Stimulated activated CD4-positive, alpha-beta T cell treated with anti-CD3 and anti-CD28 coated beads, Interleukin-2, amount 100 ng/mL, for 48 hours (primary cell): ENCODE data around the gene TEX55.
"Not testable (repeated sequence)": the region's sequence is repeated elsewhere in the genome, so short reads cannot be mapped to it uniquely, and the experiment has no call there.

Source experiments
- DNase-seq, 2 donors: peaks; one replicate each; pipeline ENCODE4 v3.0.0-alpha.2; 2020

Gene TEX55

DNA sequence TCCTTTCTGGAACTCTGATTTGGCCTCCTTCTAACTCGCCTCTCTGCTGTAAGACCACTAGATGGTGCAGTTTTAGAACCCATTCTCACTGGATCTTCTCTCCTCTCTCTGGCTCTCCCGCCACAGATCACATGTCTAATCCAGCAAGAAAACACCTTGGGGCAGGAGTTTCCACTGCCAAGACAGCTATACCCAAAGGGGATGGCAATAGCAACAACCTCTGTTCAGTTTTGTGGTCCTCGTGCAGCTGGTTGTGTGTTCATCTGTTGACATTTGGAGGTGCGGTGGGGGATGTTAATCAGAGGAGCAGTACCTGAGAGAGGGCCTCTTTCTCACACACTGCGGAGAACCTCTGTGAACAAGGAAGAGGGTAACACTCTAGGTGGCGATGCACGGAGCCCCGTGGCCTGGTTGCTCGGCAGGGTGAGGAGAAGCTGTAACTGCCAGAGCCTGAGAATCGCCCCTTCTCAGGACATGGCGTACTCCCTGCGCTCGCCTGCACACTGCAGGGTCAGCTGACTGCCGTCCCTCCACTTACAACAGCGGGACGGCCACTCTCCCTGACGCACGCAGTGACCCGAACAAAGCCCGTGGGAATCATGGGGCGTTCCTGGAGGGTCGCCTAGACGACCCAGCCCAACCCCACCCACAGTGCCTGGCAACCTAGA lies at the start of gene TEX55:
Gene TEX55, plus strand, starts transcription at position 666 of the 668 bp plus-strand sequence. CDS start 25 bp downstream, outside the sequence.
- DNase-seq = no peak

DNA sequence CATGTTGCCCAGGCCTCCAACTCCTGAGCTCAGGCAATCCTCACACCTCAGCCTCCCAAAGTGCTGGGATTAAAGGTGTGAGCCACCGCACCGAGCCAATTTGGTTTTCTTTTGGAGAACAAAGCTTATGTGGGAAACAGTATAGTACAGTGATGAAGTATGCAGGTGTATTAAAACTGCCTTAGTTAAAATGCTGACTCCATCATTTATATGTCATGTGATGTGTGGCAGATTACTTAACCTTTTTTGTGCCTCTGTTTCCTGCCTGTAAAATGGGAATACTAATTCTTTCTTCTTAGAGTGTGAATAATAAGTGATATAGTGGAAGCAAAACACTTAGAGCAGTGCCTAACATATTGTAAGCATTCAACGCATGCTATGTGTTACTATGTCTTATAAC lies 48.0 kb upstream of the TEX55 start:
- no peak for DNase-seq

DNA sequence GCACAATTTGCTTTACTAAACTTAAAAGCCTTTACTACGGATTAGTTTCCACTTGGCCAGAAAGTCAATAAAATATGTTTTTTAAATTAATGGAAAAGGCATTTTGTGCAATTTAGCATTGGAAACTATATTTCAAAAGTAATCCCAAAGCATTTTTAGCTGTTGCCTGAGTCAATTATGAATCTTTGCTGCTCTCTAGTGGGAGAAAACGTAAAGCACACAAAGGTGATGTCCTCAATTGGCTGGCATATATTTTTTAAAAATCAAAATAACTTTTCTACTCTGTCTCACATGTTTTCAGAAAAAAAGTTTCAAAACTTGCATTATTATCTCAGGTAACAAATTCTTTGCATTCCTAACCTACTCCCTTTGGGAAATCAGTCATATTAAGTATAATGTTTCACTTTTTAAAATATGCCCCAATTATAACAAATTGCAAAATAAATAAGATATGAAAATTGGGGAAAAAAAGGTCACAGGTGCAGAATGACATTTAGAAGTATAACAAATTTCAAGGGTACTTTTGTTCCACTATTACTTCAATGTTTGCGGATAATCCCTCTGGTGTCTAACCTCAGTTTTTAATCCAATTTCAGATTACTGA lies 47.2 kb upstream of the TEX55 start:
- DNase-seq = peak in 1 of 2 donors; percentile 10

DNA sequence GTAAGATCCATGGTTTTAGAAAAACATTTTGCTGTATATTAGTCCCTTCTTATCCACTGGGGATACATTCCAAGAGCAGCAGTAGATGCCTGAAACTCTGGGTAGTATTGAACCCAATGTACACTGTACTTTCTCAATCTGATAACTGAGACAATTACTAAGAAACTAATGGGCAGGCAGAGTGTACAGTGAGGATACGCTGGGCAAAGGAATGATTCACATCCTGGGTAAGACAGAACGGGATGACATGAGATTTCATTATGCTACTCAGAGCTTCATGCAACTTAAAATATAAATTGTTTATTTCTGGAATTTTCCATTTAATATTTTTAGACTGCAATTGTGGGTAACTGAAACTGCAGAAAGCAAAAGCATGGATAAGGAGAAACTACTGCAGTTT lies 46.2 kb upstream of the TEX55 start:
- no peak for DNase-seq

DNA sequence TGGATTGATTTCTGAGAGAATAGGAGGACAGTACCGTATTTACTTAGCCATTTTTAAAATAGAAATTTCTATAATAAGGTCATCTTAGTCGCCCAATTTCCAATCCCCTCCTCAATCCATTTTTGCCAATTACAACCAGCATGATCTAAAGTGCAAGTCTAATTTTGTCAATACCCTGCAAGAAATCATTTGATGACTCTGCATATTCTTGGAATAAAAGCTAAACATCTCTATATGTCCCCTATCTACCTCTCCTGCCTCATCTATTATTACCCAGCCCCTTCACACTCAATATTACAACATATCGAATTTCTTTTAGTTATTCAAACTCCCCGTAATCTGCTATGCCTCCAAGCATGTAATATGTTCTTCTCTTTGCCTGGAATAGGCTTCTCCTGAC lies 41.9 kb upstream of the TEX55 start:
- DNase-seq = no peak

DNA sequence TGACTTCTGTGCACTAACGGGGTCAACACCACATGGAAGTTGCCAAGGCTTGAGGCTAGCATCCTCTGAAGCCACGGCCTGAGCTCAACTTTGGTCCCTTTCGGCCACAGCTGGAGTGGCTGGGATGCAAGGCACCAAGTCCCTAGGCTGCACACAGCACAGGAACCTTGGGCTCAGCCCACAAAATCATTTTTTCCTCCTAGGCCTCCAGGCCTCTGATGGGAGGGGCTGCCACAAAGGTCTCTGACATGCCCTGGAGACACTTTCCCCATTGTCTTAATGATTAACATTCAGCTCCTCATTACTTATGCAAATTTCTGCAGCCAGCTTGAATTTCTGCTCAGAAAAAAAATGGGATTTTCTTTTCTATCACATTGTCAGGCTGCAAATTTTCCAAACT lies 27.6 kb upstream of the TEX55 start:
- DNase-seq = not testable (repeated sequence)

DNA sequence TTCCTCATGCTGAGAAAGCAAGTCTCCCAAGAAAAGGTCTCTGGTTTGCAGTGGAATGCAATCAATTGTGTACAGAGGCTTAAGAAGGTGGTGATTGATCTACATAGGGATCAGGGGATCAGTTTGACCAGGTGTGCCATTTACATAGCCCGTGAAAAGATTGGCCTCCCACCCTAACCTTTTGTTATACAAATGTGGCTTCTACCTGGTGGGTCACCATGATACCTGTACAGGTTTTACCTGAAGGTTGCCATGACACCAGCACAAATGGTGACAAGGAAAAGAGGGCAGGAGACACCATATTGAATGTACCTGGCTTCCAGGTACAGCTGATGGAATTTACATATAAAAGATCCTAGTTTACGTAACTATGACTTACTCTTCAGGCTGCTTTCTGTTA lies 25.5 kb upstream of the TEX55 start:
- DNase-seq = no peak

DNA sequence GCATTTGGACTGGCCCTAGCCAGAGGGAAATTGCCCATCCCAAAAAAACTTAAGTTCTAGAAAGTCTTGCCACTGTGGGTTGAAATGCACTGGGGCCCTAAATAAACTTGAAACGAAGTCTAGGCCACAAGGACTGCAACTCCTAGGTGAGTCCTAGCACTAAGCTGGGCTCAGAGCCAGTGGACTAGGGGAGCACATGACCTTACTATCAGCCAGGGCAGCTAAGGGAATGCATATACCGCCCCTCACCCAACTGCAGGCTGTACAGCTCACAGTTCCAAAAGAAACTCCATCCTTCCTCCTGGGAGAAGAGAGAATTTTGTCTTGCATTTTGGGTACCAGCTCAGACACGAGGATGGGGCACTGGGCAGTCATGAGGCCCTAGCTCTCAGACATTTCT lies 23.6 kb upstream of the TEX55 start:
- no peak for DNase-seq

DNA sequence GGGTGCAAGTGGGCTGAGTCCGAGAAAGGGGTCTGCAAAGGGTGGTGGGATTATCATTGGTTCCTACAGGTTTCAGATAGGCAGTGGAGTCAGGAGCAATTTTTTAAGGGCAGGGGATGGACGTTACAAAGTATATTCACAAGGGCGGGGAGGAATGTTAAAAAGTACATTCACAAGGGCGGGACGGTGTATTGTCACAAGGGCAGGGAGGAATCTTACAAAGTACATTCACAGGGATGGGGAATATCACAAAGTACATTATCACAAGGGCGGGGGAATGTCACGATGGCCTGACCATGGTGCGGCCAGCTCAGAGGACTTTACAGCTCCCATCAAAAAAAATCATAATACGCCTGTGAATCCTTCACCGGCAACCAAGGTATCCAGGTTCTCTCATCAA lies 20.6 kb upstream of the TEX55 start:
- DNase-seq = no peak

DNA sequence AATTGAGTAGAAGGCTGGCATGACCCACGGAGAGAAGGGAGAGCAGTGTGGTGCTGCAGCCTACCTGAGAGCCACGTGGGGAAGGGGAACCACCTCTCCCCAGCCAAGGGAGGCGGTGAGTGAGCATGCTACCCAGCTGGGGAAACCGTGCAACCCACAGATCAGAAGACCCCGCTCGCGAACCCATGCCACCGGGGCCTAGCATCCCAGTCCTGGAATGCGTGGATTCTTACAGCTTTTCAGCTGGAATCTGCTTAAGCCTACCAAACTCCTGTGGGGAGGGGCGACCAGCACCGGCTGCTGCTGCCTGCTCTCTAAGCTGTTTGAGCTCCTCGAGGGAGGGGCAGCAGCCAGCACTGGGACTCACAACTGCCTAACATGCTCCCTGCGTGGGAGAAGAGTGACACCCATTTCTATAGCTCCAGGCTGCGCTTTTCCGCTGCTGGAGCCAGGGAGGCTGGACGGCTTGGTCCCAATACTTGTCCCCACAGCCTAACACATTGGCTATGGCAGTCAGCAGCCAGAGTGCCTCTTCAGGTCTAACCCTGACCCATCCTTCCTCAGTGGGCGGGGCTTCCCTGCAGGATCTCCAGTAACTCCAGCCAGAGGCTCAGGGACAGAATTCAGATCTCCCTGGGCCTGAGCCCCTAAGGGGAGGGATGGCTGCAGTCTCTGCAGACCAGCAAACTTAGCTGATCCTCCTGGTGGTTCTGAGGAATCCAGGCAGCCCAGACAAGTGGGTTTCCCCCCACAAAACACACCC lies 20.0 kb upstream of the TEX55 start:
- DNase-seq = no peak

DNA sequence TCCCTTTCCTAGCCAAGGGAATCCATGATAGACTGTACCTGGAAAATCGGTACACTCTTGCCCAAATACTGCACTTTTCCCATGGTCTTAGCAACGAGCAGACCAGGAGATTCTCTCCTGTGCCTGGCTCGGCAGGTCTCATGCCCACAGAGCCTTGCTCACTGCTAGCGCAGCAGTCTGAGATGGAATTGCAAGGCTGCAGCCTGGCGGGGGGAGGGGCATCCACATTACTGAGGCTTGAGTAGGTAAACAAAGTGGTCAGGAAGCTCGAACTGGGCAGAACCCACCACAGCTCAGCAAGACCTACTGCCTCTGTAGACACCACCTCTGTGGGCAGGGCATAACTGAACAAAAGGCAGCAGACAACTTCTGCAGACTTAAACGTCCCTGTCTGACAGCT lies 15.7 kb upstream of the TEX55 start:
- not testable (repeated sequence) for DNase-seq

DNA sequence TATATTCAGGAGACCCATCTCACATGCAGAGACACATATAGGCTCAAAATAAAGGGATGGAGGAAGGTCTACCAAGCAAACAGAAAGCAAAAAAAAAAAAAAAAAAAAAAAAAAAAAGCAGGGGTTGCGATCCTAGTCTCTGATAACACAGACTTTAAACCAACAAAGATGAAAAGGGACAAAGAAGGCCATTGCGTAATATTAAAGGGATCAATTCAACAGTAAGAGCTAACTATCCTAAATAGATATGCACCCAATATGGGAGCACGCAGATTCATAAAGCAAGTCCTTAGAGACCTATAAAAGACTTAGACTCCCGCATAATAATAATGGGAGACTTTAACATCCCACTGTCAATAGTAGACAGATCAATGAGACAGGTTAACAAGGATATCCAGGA lies 13.7 kb upstream of the TEX55 start:
- DNase-seq = not testable (repeated sequence)

DNA sequence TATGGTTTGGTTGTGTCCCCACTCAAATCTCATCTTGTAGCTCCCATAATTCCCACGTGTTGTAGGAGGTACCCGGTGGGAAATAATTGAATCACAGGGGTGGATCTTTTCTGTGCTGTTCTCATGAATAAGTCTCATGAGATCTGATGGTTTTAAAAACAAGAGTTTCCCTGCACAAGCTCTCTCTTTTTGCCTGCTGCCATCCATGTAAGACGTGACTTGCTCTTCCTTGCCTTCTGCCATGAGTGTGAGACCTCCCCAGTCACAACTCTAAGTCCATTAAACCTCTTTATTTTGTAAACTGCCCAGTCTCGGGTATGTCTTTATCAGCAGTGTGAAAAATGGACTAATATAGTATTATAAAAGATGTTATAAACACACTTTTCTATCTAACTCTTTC lies 6.6 kb upstream of the TEX55 start:
- DNase-seq = not testable (repeated sequence)

DNA sequence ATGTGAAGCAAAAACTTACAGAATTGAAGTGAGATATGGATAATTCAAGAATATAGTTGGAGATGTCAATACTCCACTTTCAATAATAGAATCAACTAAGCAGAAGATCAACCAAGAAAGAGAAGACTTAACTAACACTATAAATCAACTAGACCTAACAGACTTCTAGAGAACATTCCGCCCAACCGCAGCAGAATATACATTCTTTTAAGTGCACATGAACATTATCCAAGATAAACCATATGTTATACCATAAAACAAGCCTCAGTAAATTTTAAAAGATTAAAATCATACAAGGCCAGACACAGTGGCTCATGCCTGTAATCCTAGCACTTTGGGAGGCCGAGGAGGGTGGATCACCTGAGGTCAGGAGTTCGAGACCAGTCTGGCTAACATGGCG lies 5.5 kb upstream of the TEX55 start:
- no peak for DNase-seq

DNA sequence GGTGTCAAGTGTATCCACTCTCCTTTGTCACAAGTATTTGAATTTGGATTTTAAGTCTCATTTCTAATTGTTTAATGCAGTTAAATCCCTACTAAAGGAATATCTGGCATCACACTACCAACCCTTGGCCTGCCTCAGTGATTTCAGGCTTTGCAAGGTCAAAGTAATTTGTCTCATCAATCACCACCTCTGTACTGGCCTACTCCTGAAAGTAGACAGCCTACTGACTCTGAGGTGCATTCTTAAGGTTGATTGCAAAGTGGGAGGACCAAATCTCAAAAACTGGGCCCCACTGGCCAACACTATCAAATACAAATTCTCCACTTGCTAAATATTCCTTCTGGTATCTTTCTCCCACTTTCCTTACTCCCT lies 851 bp upstream of the TEX55 start:
- DNase-seq = no peak

DNA sequence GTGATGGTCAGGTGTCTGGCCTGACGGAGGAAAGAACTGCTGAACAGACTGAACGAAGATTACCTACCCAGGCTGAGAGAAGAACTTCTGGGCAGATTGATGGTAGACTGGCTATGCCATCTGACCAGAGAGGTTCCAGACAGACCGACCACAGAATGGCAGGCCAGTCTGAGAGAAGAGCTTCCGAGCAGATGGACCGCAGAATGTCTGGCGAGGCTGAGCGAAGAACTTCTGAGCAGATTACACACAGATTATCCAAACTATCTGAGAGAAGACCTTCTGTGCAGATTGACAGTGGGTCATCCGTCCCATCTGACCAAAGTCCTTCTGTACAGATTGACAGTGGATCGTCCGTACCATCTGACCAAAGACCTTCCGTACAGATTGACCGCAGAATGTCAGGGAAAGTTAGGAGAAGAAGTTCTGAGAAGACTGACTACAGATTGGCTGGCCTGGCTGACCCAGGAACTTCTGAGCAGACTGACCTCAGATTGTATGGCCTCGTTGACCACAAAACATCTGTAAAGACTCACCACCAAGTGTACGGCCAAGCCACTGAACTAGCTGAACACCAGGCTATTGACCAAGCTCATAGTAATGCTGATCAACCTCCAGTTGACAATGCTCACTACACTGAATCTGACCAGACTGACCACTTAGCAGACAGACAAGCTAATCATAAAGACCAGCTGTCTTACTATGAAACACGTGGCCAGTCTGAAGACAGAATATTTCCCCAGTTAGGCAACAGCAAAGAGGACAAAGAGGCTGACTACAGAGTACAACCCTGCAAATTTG lies 812 bp downstream of the TEX55 start:
- DNase-seq = no peak

DNA sequence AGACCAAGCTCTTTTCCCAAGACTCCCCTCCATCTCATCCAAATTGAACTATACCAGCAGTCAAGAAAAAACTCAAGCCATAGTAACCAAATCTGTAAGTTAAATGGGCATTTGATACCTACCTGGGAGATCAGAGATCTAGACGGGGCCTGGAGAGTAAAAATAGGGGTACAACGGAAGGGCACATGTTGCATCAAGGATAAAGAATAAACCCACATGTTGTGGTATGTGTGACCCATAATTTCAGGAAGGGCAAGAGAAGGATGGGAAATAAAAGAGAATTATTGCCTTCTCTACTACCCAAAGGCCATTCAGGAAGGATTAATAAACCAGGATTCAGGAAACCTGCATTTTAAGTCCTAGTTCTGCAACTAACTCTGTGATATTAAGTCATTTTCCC lies 1.5 kb downstream of the TEX55 start:
- no peak for DNase-seq

DNA sequence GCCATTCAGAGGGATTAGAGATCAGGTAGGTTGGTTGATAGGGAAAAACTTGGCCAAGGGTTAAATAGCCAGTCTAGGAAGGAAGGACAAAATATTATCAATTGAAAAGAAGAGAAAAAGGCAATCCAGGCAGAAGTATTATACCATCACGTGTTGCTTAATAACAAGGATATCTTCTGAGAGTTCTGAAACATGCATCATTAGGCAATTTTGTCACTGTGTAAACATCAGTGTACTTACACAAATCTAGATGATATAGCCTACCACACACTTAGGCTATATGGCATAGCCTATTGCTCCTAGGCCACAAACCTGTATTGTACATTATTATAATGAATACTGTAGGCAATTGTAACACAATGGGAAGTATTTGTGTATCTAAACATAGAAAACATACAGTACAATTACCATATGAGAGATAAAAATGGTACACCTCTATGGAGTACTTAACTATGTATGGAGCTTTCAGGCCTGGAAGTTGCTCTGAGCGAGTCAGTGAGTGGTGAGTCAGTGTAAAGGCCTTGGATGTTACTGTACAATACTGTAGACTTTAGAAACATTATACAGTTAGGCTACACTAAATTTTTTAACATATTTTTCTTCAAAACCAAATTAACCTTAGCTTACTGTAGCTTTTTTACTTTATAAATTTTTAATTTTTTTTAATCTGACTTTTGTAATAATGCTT lies 2.7 kb downstream of the TEX55 start:
- no peak for DNase-seq

DNA sequence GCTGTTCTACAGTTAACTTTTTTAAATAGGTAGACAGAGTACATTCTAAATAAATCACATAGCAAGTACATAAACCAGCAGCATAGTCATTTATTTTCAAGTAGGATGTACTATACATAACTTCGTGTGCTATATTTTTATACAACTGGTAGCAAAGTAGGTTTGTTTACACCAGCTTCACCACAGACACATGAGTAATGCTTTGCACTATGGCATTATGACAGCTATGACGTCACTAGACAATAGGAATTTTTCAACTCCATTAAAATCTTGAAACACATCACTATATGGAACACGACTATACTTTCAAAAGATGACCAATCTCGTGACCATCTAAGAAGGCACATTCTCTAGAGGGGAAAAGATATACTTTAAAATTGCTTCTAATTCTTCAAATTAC lies 3.5 kb downstream of the TEX55 start:
- DNase-seq = no peak

DNA sequence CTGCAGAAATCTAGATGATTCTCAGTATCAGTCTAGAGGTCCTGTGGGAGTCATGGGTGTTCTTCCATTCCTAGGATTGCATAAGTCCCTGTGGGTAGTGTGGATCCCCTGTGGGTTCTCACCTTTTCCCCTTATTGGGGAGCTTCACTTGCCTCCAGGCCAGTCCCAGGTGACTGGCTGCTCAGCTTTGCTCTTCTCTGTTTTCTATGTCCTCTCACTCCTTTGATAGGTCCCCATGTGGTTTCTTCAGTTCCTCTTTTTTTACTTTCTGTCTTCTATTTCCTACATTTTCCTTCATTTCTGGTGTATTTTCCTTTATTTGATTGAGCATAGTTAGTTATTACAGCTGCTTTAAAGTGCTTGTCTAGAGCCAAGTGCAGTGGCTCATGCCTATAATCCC lies 10.9 kb downstream of the TEX55 start:
- no peak for DNase-seq

DNA sequence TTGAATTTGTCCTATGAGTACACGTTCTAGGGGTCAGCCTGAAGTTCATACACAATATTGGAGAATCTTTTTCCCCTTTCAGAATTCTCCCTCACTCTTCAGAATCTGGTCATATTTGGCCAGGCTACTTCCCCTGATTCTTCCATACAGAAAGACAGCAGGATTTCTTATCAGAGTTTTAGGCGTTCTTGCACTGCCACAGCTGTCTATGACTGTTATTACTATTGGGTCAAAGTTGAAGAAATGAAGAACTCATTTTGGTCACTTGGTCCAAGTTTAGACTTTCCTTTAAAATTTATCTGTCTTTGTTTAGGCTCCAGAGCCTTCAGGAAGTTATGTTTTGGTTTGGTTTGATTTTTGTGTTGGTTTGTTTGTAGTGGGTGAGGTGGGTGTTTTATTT lies 12.0 kb downstream of the TEX55 start:
- DNase-seq = no peak

DNA sequence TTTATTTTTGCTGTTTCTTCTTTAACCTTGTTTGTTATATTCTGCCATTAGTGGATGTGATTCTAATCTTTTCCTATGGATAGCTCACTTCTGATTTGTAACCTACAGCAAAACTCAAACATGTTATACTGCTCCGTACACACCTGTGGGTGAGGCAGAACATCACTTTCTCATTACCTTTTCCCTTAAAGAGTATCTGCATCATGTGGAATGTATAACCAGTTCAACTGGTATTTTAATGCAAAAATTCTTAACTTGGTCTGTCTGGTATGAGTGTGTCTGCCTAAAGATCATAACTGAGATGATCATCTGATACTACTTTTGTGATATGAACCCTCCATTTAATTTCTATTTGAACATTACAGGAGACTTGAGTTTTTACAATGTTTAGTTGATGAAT lies 14.4 kb downstream of the TEX55 start:
- DNase-seq = no peak

DNA sequence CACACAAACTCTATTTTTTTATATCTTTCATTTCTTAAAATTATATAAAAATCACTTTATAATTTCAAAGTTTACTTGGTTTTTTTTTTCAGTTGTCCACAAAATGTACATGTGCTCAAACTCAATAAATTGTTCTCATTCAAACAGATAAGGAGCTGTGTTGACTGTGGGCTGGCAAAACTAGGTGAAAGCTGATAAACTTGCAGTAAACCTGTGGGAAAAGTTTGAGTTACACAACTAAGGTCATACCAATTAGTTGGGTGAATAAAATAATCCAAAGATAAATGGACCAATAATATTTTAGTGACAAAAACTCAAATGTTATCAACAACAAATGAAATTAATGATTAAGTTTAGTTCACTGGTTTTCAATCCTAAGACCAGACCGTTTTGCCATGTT lies 14.8 kb downstream of the TEX55 start:
- DNase-seq = no peak
